ENCODE data around the gene CLASP2. TPM values are rescaled to one million over a fixed set of nuclear protein-coding genes. Genes with fewer than 3 reads are reported as not detected.
"Not testable (repeated sequence)": the region's sequence is repeated elsewhere in the genome, so short reads cannot be mapped to it uniquely, and the experiment has no call there.

Gene CLASP2
- total and polyA plus RNA-seq, 8 donors: 8.5 to 33.5 (median 21.3) TPM

DNA sequence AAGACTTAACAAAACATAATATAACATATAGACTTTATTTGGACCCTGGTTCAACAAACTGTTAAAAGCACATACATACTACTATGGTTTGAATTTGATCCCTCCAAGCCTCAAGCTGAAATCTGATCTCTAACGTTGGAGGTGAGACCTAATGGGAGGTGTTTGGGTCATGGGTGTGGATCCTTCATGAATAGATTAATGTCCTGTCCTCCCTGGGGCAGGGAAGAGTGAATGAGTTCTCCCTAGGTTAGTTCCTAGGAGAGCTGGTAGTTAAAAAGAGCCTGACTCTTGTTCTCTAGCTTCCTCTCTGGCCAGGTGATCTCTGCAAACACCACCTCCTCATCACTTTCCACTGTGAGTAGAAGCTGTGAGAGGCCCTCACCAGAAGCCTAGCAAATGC lies 36.4 kb downstream of the CLASP2 start:
- DNase-seq (no peak), FAIRE-seq (no peak), ATAC-seq (no peak)
- 32 to 36% methylated on average over 1 of the region's 1 CpG for WGBS, 2 donors
- Histone ChIP-seq H3K27ac (no peak overlapping the region), H3K9me3 (no peaks in the 10 kb centered on the region), H3K27me3 (no peaks in the 10 kb centered on the region), H3K4me3 (no peak overlapping the region), H3K4me1 (no peaks in the 10 kb centered on the region), H3K36me3 (no peaks in the 10 kb centered on the region)
- intact Hi-C loops (cut with DNase I): no loop called here
- no peak for TF ChIP-seq CTCF (IDR thresholded peaks at IDR 0.05)

- ATAC-seq: no peak
- no peak overlapping the region for H3K27ac ChIP-seq
- H3K27me3 ChIP-seq: no peaks in the 10 kb centered on the region
- intact Hi-C loops (cut with DNase I): no loop called here
- peak; percentile 23 for FAIRE-seq
- no peaks in the 10 kb centered on the region for H3K4me1 ChIP-seq
- H3K36me3 ChIP-seq: no peaks in the 10 kb centered on the region
- no peak overlapping the region for H3K4me3 ChIP-seq
- no peak for TF ChIP-seq CTCF (IDR thresholded peaks at IDR 0.05)
- no peaks in the 10 kb centered on the region for H3K9me3 ChIP-seq
- 96 to 100% methylated on average over 1 of the region's 1 CpG for WGBS, 2 donors
- no peak for DNase-seq
Observed at GRCh38 chr3:33678073-33678472, 40.0 kb downstream of the CLASP2 start.

DNA sequence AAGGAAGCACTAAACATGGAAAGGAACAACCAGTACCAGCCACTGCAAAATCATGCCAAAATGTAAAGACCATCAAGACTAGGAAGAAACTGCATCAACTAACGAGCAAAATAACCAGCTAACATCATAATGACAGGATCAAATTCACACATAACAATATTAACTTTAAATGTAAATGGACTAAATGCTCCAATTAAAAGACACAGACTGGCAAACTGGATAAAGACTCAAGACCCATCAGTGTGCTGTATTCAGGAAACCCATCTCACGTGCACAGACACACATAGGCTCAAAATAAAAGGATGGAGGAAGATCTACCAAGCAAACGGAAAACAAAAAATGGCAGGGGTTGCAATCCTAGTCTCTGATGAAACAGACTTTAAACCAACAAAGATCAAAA lies 44.6 kb downstream of the CLASP2 start:
- DNase-seq; H3K4me1 ChIP-seq; H3K9me3 ChIP-seq; ATAC-seq; H3K27ac ChIP-seq; H3K27me3 ChIP-seq; H3K4me3 ChIP-seq; intact Hi-C loops (cut with DNase I); H3K36me3 ChIP-seq; FAIRE-seq: not testable (repeated sequence)
- WGBS, 2 donors: 96 to 97% methylated on average over 2 of the region's 3 CpGs

- FAIRE-seq: no peak
- no peak for ATAC-seq
- WGBS, 2 donors: 89 to 93% methylated on average over 5 of the region's 5 CpGs
- no peak for TF ChIP-seq CTCF (IDR thresholded peaks at IDR 0.05)
- Histone ChIP-seq H3K36me3 (no peaks in the 10 kb centered on the region), H3K4me1 (no peaks in the 10 kb centered on the region), H3K4me3 (no peak overlapping the region), H3K9me3 (no peaks in the 10 kb centered on the region), H3K27me3 (no peaks in the 10 kb centered on the region), H3K27ac (no peak overlapping the region)
- intact Hi-C loops (cut with DNase I): no loop called here
- no peak for DNase-seq
Observed at GRCh38 chr3:33668618-33669017, 49.4 kb downstream of the CLASP2 start.

DNA sequence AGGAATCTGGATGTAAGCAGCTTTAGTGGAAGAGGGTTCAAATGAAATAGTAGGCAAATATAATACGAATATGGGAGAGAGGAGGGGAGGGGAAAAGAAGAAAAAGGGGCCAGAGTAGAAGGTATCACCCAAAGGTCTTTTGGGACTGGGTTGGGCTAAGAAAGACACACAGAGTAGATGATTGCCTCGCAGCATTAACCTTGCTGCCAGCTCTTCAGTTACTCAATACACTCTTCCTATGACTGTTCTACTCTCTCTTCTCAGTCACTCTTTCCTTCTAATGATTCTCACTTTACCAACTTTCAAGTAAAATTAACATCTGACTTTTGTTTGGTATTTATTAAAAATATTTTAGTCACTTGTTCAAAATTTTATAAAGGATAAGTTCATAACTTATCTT lies 52.8 kb downstream of the CLASP2 start:
- peaks cover 0 to under 1% (median 0%) of the 10 kb centered on the region in 3 donors for H3K4me1 ChIP-seq
- H3K9me3 ChIP-seq: no peaks in the 10 kb centered on the region
- no peak overlapping the region for H3K4me3 ChIP-seq
- no peaks in the 10 kb centered on the region for H3K27me3 ChIP-seq
- WGBS, 2 donors: 82 to 90% methylated on average over 2 of the region's 2 CpGs
- H3K27ac ChIP-seq: no peak overlapping the region
- no peak for TF ChIP-seq CTCF (IDR thresholded peaks at IDR 0.05)
- DNase-seq (no peak), ATAC-seq (no peak), FAIRE-seq (peak; percentile 9)
- intact Hi-C loops (cut with DNase I): no loop called here
- no peaks in the 10 kb centered on the region for H3K36me3 ChIP-seq

DNA sequence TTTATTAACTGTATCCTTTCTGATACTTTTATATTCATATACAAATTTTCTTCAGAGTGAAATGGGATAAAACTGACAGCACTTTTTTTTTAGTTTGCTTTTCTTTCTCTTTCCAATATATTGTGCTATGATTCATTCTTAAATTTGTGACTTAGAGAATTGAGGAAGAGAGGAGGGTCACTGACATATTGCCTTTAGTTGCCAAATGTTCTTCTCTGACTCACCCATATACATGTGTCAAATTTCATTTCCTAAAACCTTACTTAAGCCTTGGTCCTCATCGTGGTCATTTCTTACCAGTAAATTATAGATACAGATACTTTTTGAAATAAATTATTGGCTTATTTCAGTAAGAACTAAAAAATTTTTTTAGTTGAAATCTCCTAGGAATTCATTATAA lies 53.9 kb downstream of the CLASP2 start:
- peak in 1 of 4 donors; percentile 50 for ATAC-seq

More for the DNA sequence above, 53.9 kb downstream of the CLASP2 start:
- DNase-seq (no peak), FAIRE-seq (no peak)
- H3K4me1 ChIP-seq: peaks cover 0 to 8% (median 7%) of the 10 kb centered on the region in 3 donors
- no peak for TF ChIP-seq CTCF (IDR thresholded peaks at IDR 0.05)
- WGBS, 2 donors: 65 to 83% methylated on average over 1 of the region's 1 CpG
- H3K4me3 ChIP-seq: no peak overlapping the region
- intact Hi-C loops (cut with DNase I): no loop called here
- no peak overlapping the region for H3K27ac ChIP-seq
- no peaks in the 10 kb centered on the region for H3K27me3 ChIP-seq
- no peaks in the 10 kb centered on the region for H3K9me3 ChIP-seq
- no peaks in the 10 kb centered on the region for H3K36me3 ChIP-seq

Measured in pancreas (tissue), 10 donors.